Mesenchymal stem cell (in vitro differentiated cells and primary cell): ENCODE results near the gene AIP.
"Not testable (repeated sequence)": the region's sequence is repeated elsewhere in the genome, so short reads cannot be mapped to it uniquely, and the experiment has no call there.

Source experiments
- DNase-seq: peaks from one replicate; pipeline ENCODE4 v3.0.0-alpha.2; 2013
- H2AFZ ChIP-seq: one replicate; pipeline ENCODE4 v1.6.1; 2013; ENCODE audit warnings: low read depth, mild to moderate bottlenecking, control low read depth, inconsistent platforms, low read length, moderate library complexity
- H2AK5ac ChIP-seq: 2 replicates; pipeline ENCODE4 v1.6.1; 2013; ENCODE audit warnings: low read length, moderate library complexity, mild to moderate bottlenecking, inconsistent platforms; ENCODE audit not compliant: severe bottlenecking
- H2BK120ac ChIP-seq: one replicate; pipeline ENCODE4 v1.6.1; 2013; ENCODE audit warnings: low read depth, mild to moderate bottlenecking, inconsistent platforms, low read length, moderate library complexity
- H2BK12ac ChIP-seq, 2 experiments: one replicate each; pipeline ENCODE4 v1.6.1; 2013; ENCODE audit warnings: inconsistent platforms in 2 of 2, low read length in 2 of 2, mild to moderate bottlenecking in 2 of 2, moderate library complexity in 2 of 2, control low read depth in 1 of 2
- H2BK15ac ChIP-seq: one replicate; pipeline ENCODE4 v1.6.1; 2013; ENCODE audit warnings: mild to moderate bottlenecking, low read depth, inconsistent platforms; ENCODE audit not compliant: poor library complexity, severe bottlenecking
- H2BK5ac ChIP-seq: 2 replicates; pipeline ENCODE4 v1.6.1; 2013; ENCODE audit warnings: low read depth, mild to moderate bottlenecking, low read length, control low read depth, inconsistent platforms; ENCODE audit not compliant: poor library complexity, severe bottlenecking
- H3K14ac ChIP-seq, 2 experiments: one replicate each; pipeline ENCODE4 v1.6.1; 2013; ENCODE audit warnings: inconsistent platforms in 2 of 2, low read length in 2 of 2, control low read depth in 1 of 2, mild to moderate bottlenecking in 1 of 2, moderate library complexity in 1 of 2
- H3K18ac ChIP-seq, 2 experiments: one replicate each; pipeline ENCODE4 v1.6.1; 2013; ENCODE audit warnings: inconsistent platforms in 2 of 2, low read length in 2 of 2, control low read depth in 1 of 2, low read depth in 1 of 2, mild to moderate bottlenecking in 1 of 2
- H3K23ac ChIP-seq, 2 experiments: one replicate each; pipeline ENCODE4 v1.6.1; 2013; ENCODE audit warnings: inconsistent platforms in 2 of 2, low read length in 2 of 2, mild to moderate bottlenecking in 2 of 2, moderate library complexity in 2 of 2, control low read depth in 1 of 2
- H3K27ac ChIP-seq: 2 replicates; pipeline ENCODE4 v1.5.1; 2013; ENCODE audit warnings: mild to moderate bottlenecking, moderate library complexity, low read length, control low read depth, inconsistent platforms; ENCODE audit not compliant: poor library complexity, severe bottlenecking
- H3K27me3 ChIP-seq, 2 experiments: 2 replicates each; pipeline versions ENCODE4 v1.6.1 to v1.7.0; 2013; ENCODE audit warnings: low read length in 2 of 2, mild to moderate bottlenecking in 2 of 2, moderate library complexity in 2 of 2, control low read depth in 1 of 2, inconsistent platforms in 1 of 2; ENCODE audit not compliant: control insufficient read depth in 1 of 2, insufficient read depth in 1 of 2
- H3K36me3 ChIP-seq, 2 experiments: 2 replicates each; pipeline versions ENCODE4 v1.6.1 to v1.7.0; 2013; ENCODE audit warnings: low read length in 2 of 2, control low read depth in 1 of 2, inconsistent platforms in 1 of 2, low read depth in 1 of 2, mild to moderate bottlenecking in 1 of 2; ENCODE audit not compliant: insufficient read depth in 2 of 2, control insufficient read depth in 1 of 2
- H3K4ac ChIP-seq, 2 experiments: one replicate each; pipeline ENCODE4 v1.6.1; 2013; ENCODE audit warnings: inconsistent platforms in 2 of 2, low read length in 2 of 2, mild to moderate bottlenecking in 2 of 2, moderate library complexity in 2 of 2, control low read depth in 1 of 2, low read depth in 1 of 2
- H3K4me1 ChIP-seq: 2 replicates; pipeline ENCODE4 v1.6.1; 2013; ENCODE audit warnings: low read depth, low read length, control low read depth; ENCODE audit not compliant: control insufficient read depth, insufficient read depth
- H3K4me2 ChIP-seq: 2 replicates; pipeline ENCODE4 v1.6.1; 2013; ENCODE audit warnings: low read length, mild to moderate bottlenecking, inconsistent platforms; ENCODE audit not compliant: poor library complexity, severe bottlenecking
- H3K4me3 ChIP-seq, 2 experiments: 2 replicates each; pipeline versions ENCODE4 v1.5.1 to v1.7.0; 2013; ENCODE audit warnings: low read length in 2 of 2, mild to moderate bottlenecking in 2 of 2, control low read depth in 1 of 2, low read depth in 1 of 2; ENCODE audit not compliant: insufficient read depth in 1 of 2
- H3K79me1 ChIP-seq: replicated peaks from 2 replicates; pipeline ENCODE4 v1.6.1; 2013; ENCODE audit warnings: mild to moderate bottlenecking, control low read depth, low read length, inconsistent platforms; ENCODE audit not compliant: poor library complexity, severe bottlenecking
- H3K9ac ChIP-seq: 2 replicates; pipeline ENCODE4 v1.7.0; 2013; ENCODE audit warnings: mild to moderate bottlenecking, low read length, moderate library complexity
- H3K9me3 ChIP-seq: 2 replicates; pipeline ENCODE4 v1.7.0; 2013; ENCODE audit warnings: mild to moderate bottlenecking, low read length; ENCODE audit not compliant: control insufficient read depth
- H4K8ac ChIP-seq: one replicate; pipeline ENCODE4 v1.6.1; 2013; ENCODE audit warnings: inconsistent platforms, mild to moderate bottlenecking, low read length, moderate library complexity
- H4K91ac ChIP-seq: one replicate; pipeline ENCODE4 v1.6.1; 2013; ENCODE audit warnings: mild to moderate bottlenecking, low read length, inconsistent platforms
- WGBS: methylation state at CpG from one replicate; pipeline ENCODE4 v1.1.7; 2013; ENCODE audit warnings: mixed read lengths; 5-methylcytosine and 5-hydroxymethylcytosine counted together

The AIP gene

GRCh38 chr11:67476692-67477091 lies 6.1 kb upstream of the AIP start:
- 94% methylated on average over 10 of the region's 10 CpGs for WGBS
- not testable (repeated sequence) for H2BK15ac ChIP-seq, H3K27me3 ChIP-seq, H3K18ac ChIP-seq, H2AFZ ChIP-seq, H3K4me2 ChIP-seq, H3K14ac ChIP-seq, H3K4ac ChIP-seq, H3K9me3 ChIP-seq, H3K9ac ChIP-seq, H3K4me3 ChIP-seq, H2BK12ac ChIP-seq, DNase-seq, H4K91ac ChIP-seq, H2BK5ac ChIP-seq, H2BK120ac ChIP-seq, H3K79me1 ChIP-seq, H3K4me1 ChIP-seq, H2AK5ac ChIP-seq, H3K23ac ChIP-seq, H3K36me3 ChIP-seq, H3K27ac ChIP-seq
- H4K8ac ChIP-seq, result peak overlapping the region; percentile 6

DNA sequence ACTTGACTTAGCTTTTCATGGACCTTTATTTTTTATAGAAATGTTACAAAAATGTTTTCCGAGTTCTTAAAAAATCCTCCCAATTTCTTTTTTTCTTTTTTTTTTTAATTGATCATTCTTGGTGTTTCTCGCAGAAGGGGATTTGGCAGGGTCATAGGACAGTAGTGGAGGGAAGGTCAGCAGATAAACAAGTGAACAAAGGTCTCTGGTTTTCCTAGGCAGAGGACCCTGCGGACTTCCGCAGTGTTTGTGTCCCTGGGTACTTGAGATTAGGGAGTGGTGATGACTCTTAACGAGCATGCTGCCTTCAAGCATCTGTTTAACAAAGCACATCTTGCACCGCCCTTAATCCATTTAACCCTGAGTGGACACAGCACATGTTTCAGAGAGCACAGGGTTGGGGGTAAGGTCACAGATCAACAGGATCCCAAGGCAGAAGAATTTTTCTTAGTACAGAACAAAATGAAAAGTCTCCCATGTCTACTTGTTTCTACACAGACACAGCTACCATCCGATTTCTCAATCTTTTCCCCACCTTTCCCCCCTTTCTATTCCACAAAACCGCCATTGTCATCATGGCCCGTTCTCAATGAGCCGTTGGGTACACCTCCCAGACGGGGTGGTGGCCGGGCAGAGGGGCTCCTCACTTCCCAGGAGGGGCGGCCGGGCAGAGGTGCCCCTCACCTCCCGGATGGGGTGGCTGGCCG lies 5.3 kb upstream of the AIP start:
- not testable (repeated sequence) for H3K36me3 ChIP-seq, H3K14ac ChIP-seq, H3K79me1 ChIP-seq, H2AK5ac ChIP-seq, H4K8ac ChIP-seq, H3K4me2 ChIP-seq, H3K9ac ChIP-seq, H3K23ac ChIP-seq, H2AFZ ChIP-seq, H3K4me3 ChIP-seq, H2BK5ac ChIP-seq, H2BK12ac ChIP-seq, H2BK120ac ChIP-seq, H3K9me3 ChIP-seq, H2BK15ac ChIP-seq, H3K27me3 ChIP-seq, DNase-seq, H3K4ac ChIP-seq, H3K18ac ChIP-seq, H4K91ac ChIP-seq, H3K4me1 ChIP-seq, H3K27ac ChIP-seq
- 89% methylated on average over 8 of the region's 16 CpGs for WGBS

DNA sequence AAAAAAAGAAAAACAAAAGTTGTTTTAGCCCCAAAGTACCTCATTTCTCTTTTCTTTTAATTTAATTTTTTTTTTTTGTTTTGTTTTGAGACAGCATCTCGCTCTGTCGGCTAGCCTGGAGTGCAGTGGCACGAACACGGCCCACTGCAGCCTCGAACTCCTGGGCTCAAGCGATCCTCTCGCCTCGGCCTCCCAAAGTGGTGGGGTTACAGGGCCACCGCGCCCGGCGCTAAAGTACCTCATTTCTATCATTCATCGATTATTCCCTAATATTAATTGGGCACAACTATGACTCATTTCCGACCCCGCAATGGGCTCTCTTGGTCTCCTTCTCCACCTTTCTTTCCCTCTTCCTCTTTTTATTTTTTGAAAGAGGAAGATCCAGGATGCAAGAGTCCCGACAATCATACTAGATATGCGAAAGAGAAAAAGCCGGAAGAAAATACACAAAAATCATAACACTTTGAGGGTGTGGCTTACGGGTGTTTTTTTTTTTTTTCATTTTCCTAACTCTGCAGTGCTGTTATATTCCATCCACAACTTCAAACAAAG lies 475 bp upstream of the AIP start:
- 95% methylated on average over 18 of the region's 19 CpGs for WGBS
- no peak for DNase-seq

GRCh38 chr11:67483831-67484665 lies 1.2 kb downstream of the AIP start:
- Histone ChIP-seq H3K4me3 (peak overlapping the region in 1 of 2 experiments; percentile 82), H2AFZ (no peak overlapping the region), H3K14ac (no peak overlapping the region), H4K8ac (no peak overlapping the region), H3K9ac (no peak overlapping the region), H4K91ac (no peak overlapping the region), H3K23ac (peak overlapping the region in 1 of 2 experiments; percentile 23), H2BK15ac (no peak overlapping the region), H3K9me3 (no peaks in the 10 kb centered on the region), H2BK120ac (no peak overlapping the region), H2BK12ac (no peak overlapping the region), H3K36me3 (peaks cover 15 to 22% of the 10 kb centered on the region in 2 experiments), H3K27ac (no peak overlapping the region), H3K27me3 (no peaks in the 10 kb centered on the region), H3K18ac (no peak overlapping the region), H3K4ac (no peak overlapping the region), H3K79me1 (peaks cover 23% of the 10 kb centered on the region), H2AK5ac (no peak overlapping the region), H3K4me1 (peaks cover 19% of the 10 kb centered on the region), H2BK5ac (no peak overlapping the region), H3K4me2 (peak overlapping the region; percentile 66)
- WGBS, result 93% methylated on average over 16 of the region's 16 CpGs
- DNase-seq, result no peak

More for the DNA sequence above, 475 bp upstream of the AIP start:
- peak overlapping the region; percentile 92 for H4K8ac ChIP-seq
- peaks cover 19% of the 10 kb centered on the region for H3K79me1 ChIP-seq
- no peak overlapping the region for H2BK12ac ChIP-seq
- H3K14ac ChIP-seq, result no peak overlapping the region
- H3K9me3 ChIP-seq, result no peaks in the 10 kb centered on the region
- no peak overlapping the region for H2AK5ac ChIP-seq
- peak overlapping the region; percentile 85 for H3K4me2 ChIP-seq
- H3K18ac ChIP-seq, result peak overlapping the region in 1 of 2 experiments; percentile 24
- no peak overlapping the region for H3K27ac ChIP-seq
- H2AFZ ChIP-seq, result no peak overlapping the region
- H3K9ac ChIP-seq, result peak overlapping the region; percentile 89
- H3K23ac ChIP-seq, result no peak overlapping the region
- H2BK120ac ChIP-seq, result no peak overlapping the region
- H3K27me3 ChIP-seq, result no peaks in the 10 kb centered on the region
- H3K4me3 ChIP-seq, result peak overlapping the region; percentile 57 to 82
- H3K4me1 ChIP-seq, result peaks cover 19% of the 10 kb centered on the region
- H3K36me3 ChIP-seq, result peaks cover 5 to 12% of the 10 kb centered on the region in 2 experiments
- H2BK5ac ChIP-seq, result no peak overlapping the region
- no peak overlapping the region for H4K91ac ChIP-seq
- H3K4ac ChIP-seq, result peak overlapping the region in 1 of 2 experiments; percentile 91
- H2BK15ac ChIP-seq, result no peak overlapping the region
